SH-SY5Y (cell line): ENCODE results near the gene CNTN5.

ENCODE experiments used
- GATA2 ChIP-seq: IDR thresholded peaks from 2 replicates; pipeline ENCODE4 v1.6.1; 2011; ENCODE audit warnings: mild to moderate bottlenecking, low read depth, low read length
- GATA3 ChIP-seq: IDR thresholded peaks from 2 replicates; pipeline ENCODE4 v1.6.1; 2011; ENCODE audit warnings: low read depth, mild to moderate bottlenecking, low read length, moderate library complexity

GRCh38 chr11:100297516-100297915 is 1276.8 kb downstream of the CNTN5 start:
- TF ChIP-seq GATA2 (no peak), GATA3 (no peak)
